HEK293T (cell line): ENCODE data around the gene TPRG1.

ENCODE experiments used
- CTCF ChIA-PET: fragments of 350-600 bp; formaldehyde crosslinking; extraction: SDS; loops from one replicate; lab custom pipeline; 2021; ENCODE audit warnings: antibody characterized with exemption, inconsistent platforms; lab: Yijun Ruan, JAX
- POLR2A ChIA-PET: fragments of 350-600 bp; formaldehyde crosslinking; extraction: SDS; loops from one replicate; lab custom pipeline; 2020; ENCODE audit warnings: antibody characterized with exemption, inconsistent platforms; lab: Yijun Ruan, JAX
- DNase-seq: peaks from one replicate; pipeline ENCODE4 v3.0.0; 2012; ENCODE audit warnings: mixed read lengths; ENCODE audit errors: extremely low spot score
- ARNT ChIP-seq: fragments of 450-650 bp; IDR thresholded peaks from 2 replicates; pipeline ENCODE4 v1.6.1; 2017; ENCODE audit warnings: mild to moderate bottlenecking
- BHLHE40 ChIP-seq: fragments of 450-650 bp; IDR thresholded peaks from 2 replicates; pipeline ENCODE4 v1.6.1; 2016; ENCODE audit warnings: mild to moderate bottlenecking, moderate library complexity, borderline replicate concordance
- CTBP1 ChIP-seq: fragments of 450-650 bp; IDR thresholded peaks from 2 replicates; pipeline ENCODE4 v1.6.1; 2016; ENCODE audit warnings: borderline replicate concordance
- ELF4 ChIP-seq: fragments of 450-650 bp; IDR thresholded peaks from 2 replicates; pipeline ENCODE4 v1.6.1; 2017; ENCODE audit warnings: antibody characterized with exemption
- FOXA1 ChIP-seq: fragments of 450-650 bp; IDR thresholded peaks from 2 replicates; pipeline ENCODE4 v1.6.1; 2016; ENCODE audit warnings: mild to moderate bottlenecking
- FOXK2 ChIP-seq: fragments of 450-650 bp; IDR thresholded peaks from 2 replicates; pipeline ENCODE4 v1.6.1; 2016; ENCODE audit warnings: mild to moderate bottlenecking
- FOXM1 ChIP-seq: fragments of 450-650 bp; IDR thresholded peaks from 2 replicates; pipeline ENCODE4 v1.6.1; 2017; ENCODE audit warnings: mild to moderate bottlenecking, borderline replicate concordance
- HDGF ChIP-seq: fragments of 450-650 bp; IDR thresholded peaks from 2 replicates; pipeline ENCODE4 v1.6.1; 2017; ENCODE audit warnings: antibody characterized with exemption, borderline replicate concordance
- L3MBTL2 ChIP-seq: fragments of 450-650 bp; conservative IDR thresholded peaks from 2 replicates; pipeline ENCODE4 v1.6.1; 2016; ENCODE audit warnings: mild to moderate bottlenecking
- LEF1 ChIP-seq: fragments of 450-650 bp; IDR thresholded peaks from 2 replicates; pipeline ENCODE4 v1.6.1; 2017; ENCODE audit warnings: mild to moderate bottlenecking, borderline replicate concordance
- NFRKB ChIP-seq: fragments of 450-650 bp; IDR thresholded peaks from 2 replicates; pipeline ENCODE4 v1.6.1; 2016; ENCODE audit warnings: mild to moderate bottlenecking, moderate library complexity
- PKNOX1 ChIP-seq: fragments of 450-650 bp; IDR thresholded peaks from 2 replicates; pipeline ENCODE4 v1.6.1; 2016
- SP1 ChIP-seq: fragments of 450-650 bp; IDR thresholded peaks from 2 replicates; pipeline ENCODE4 v1.6.1; 2017
- SUZ12 ChIP-seq: fragments of 450-650 bp; IDR thresholded peaks from 2 replicates; pipeline ENCODE4 v1.6.1; 2016; ENCODE audit warnings: mild to moderate bottlenecking
- TARDBP ChIP-seq: fragments of 450-650 bp; IDR thresholded peaks from 2 replicates; pipeline ENCODE4 v1.6.1; 2016
- ZNF384 ChIP-seq: fragments of 450-650 bp; IDR thresholded peaks from 2 replicates; pipeline ENCODE4 v1.6.1; 2016

TPRG1 gene

GRCh38 chr3:189169728-189170127 is 2.0 kb upstream of the TPRG1 start:
- TF ChIP-seq FOXA1 (no peak), ELF4 (no peak), ZNF384 (no peak), TARDBP (no peak), ARNT (no peak), FOXK2 (no peak), L3MBTL2 (no peak), CTBP1 (no peak), SUZ12 (no peak), BHLHE40 (no peak), FOXM1 (no peak), LEF1 (no peak), SP1 (no peak), PKNOX1 (no peak), HDGF (no peak)
- CTCF ChIA-PET: no interaction called here
- peak; percentile 6 for DNase-seq
- POLR2A ChIA-PET: no interaction called here

- DNase-seq: no peak
- ChIA-PET CTCF (no interaction called here), POLR2A (no interaction called here)
- TF ChIP-seq SP1 (no peak), ELF4 (no peak), BHLHE40 (no peak), LEF1 (no peak), CTBP1 (no peak), FOXA1 (no peak), FOXK2 (no peak), ARNT (no peak), TARDBP (no peak), L3MBTL2 (no peak), NFRKB (no peak)
Observed at GRCh38 chr3:189170559-189170958, 1.2 kb upstream of the TPRG1 start.

- DNase-seq: no peak
- no peak for TF ChIP-seq TARDBP
- TF ChIP-seq L3MBTL2: no peak
- no peak for TF ChIP-seq SUZ12
- no peak for TF ChIP-seq FOXM1
- CTCF ChIA-PET: no interaction called here
- POLR2A ChIA-PET: no interaction called here
Observed at GRCh38 chr3:189172668-189173419, 1.1 kb downstream of the TPRG1 start.

- ChIA-PET POLR2A (no interaction called here), CTCF (no interaction called here)
- no peak for DNase-seq
- TF ChIP-seq FOXK2 (no peak), BHLHE40 (no peak), ARNT (no peak), L3MBTL2 (no peak), TARDBP (no peak), HDGF (no peak), ELF4 (no peak), SUZ12 (no peak), ZNF384 (no peak)
Observed at GRCh38 chr3:189184566-189184965, 12.8 kb downstream of the TPRG1 start.

- ChIA-PET CTCF (no interaction called here), POLR2A (no interaction called here)
- no peak for TF ChIP-seq TARDBP
- DNase-seq: no peak
Observed at GRCh38 chr3:189186101-189186500, 14.3 kb downstream of the TPRG1 start.

GRCh38 chr3:189188466-189188865 is 16.7 kb downstream of the TPRG1 start:
- CTCF ChIA-PET: no interaction called here
- TF ChIP-seq FOXA1: no peak
- no peak for TF ChIP-seq ARNT
- TF ChIP-seq PKNOX1: no peak
- no peak for TF ChIP-seq LEF1
- TF ChIP-seq NFRKB: no peak
- TF ChIP-seq CTBP1: no peak
- TF ChIP-seq SP1: no peak
- no peak for TF ChIP-seq SUZ12
- TF ChIP-seq BHLHE40: no peak
- no peak for TF ChIP-seq FOXK2
- no peak for TF ChIP-seq TARDBP
- no peak for TF ChIP-seq HDGF
- no peak for TF ChIP-seq FOXM1
- no peak for TF ChIP-seq ZNF384
- POLR2A ChIA-PET: no interaction called here
- DNase-seq: no peak

- ChIA-PET POLR2A (no interaction called here), CTCF (no interaction called here)
- DNase-seq: no peak
- TF ChIP-seq ELF4: no peak
- TF ChIP-seq TARDBP: no peak
- TF ChIP-seq PKNOX1: no peak
- TF ChIP-seq SUZ12: no peak
- no peak for TF ChIP-seq BHLHE40
- no peak for TF ChIP-seq NFRKB
- TF ChIP-seq FOXK2: no peak
- no peak for TF ChIP-seq SP1
- no peak for TF ChIP-seq CTBP1
- TF ChIP-seq LEF1: no peak
- no peak for TF ChIP-seq ARNT
- no peak for TF ChIP-seq ZNF384
Observed at GRCh38 chr3:189192725-189193124, 21.0 kb downstream of the TPRG1 start.
